PC-3 (cell line): Measurements from ENCODE around the gene SKP2. TPM values are rescaled to one million over a fixed set of nuclear protein-coding genes. Genes with fewer than 3 reads are reported as not detected.
"Not testable (repeated sequence)": the region's sequence is repeated elsewhere in the genome, so short reads cannot be mapped to it uniquely, and the experiment has no call there.

Source experiments
- ATAC-seq: fragments of 200-7000 bp; cut with Tn5 transposase; 2 replicates; pipeline ENCODE4 v1.9.1; 2020; ENCODE audit warnings: mild to moderate bottlenecking, moderate library complexity
- BruUV-seq: library from RNA; stranded (reverse); fragments of 400-500 nt; replicated peaks from 2 replicates; lab custom pipeline; 2021; lab: Mats Ljungman, UMichigan
- CTCF ChIA-PET: fragments of 300-600 bp; sonication (Branson Sonifier 250); formaldehyde crosslinking; loops from one replicate; lab custom pipeline; 2022; ENCODE audit warnings: antibody characterized with exemption; lab: Charles Lee
- POLR2A ChIA-PET: fragments of 300-600 bp; sonication (Branson Sonifier 250); formaldehyde crosslinking; loops from one replicate; lab custom pipeline; 2022; ENCODE audit warnings: antibody characterized with exemption; ENCODE audit not compliant: unreplicated experiment; lab: Charles Lee
- DNase-seq: peaks from one replicate; pipeline ENCODE4 v3.0.0-alpha.2; 2015
- H2AFZ ChIP-seq: fragments of 300-600 bp; sonication (generic); 2 replicates; pipeline ENCODE4 v1.6.0; 2016; ENCODE audit warnings: antibody characterized with exemption, low read length
- H3F3A ChIP-seq: fragments of 300-600 bp; sonication (generic); one replicate; pipeline ENCODE4 v1.6.0; 2017; ENCODE audit warnings: antibody characterized with exemption, low read length, control low read depth, mild to moderate bottlenecking; ENCODE audit not compliant: unreplicated experiment
- H3K27ac ChIP-seq: fragments of 300-600 bp; sonication (generic); 2 replicates; pipeline ENCODE4 v1.5.1; 2016; ENCODE audit warnings: mild to moderate bottlenecking, low read length
- H3K27me3 ChIP-seq: fragments of 300-600 bp; sonication (generic); 2 replicates; pipeline ENCODE4 v1.6.1; 2016; ENCODE audit warnings: low read length, mixed read lengths
- H3K36me3 ChIP-seq: fragments of 300-600 bp; sonication (generic); 2 replicates; pipeline ENCODE4 v1.6.1; 2016; ENCODE audit warnings: low read depth, mixed run types, low read length, mixed read lengths
- H3K4me1 ChIP-seq: fragments of 300-600 bp; sonication (generic); 2 replicates; pipeline ENCODE4 v1.5.1; 2016; ENCODE audit warnings: low read length; ENCODE audit not compliant: insufficient read depth
- H3K4me2 ChIP-seq: fragments of 300-600 bp; sonication (generic); 2 replicates; pipeline ENCODE4 v1.6.0; 2016; ENCODE audit warnings: low read length
- H3K4me3 ChIP-seq: fragments of 300-600 bp; sonication (generic); 2 replicates; pipeline ENCODE4 v1.5.1; 2016; ENCODE audit warnings: mild to moderate bottlenecking, low read length, mixed read lengths
- H3K79me2 ChIP-seq: fragments of 300-600 bp; sonication (generic); 2 replicates; pipeline ENCODE4 v1.6.1; 2017; ENCODE audit warnings: low read length, mixed read lengths
- H3K9ac ChIP-seq: fragments of 300-600 bp; sonication (generic); 2 replicates; pipeline ENCODE4 v1.6.0; 2016; ENCODE audit warnings: mild to moderate bottlenecking, low read length
- H3K9me2 ChIP-seq: fragments of 300-600 bp; sonication (generic); replicated peaks from 2 replicates; pipeline ENCODE4 v1.6.1; 2016; ENCODE audit warnings: mixed run types, low read length, mixed read lengths
- H3K9me3 ChIP-seq: fragments of 300-600 bp; sonication (generic); 2 replicates; pipeline ENCODE4 v1.6.1; 2016; ENCODE audit warnings: low read length, mixed read lengths
- H4K20me1 ChIP-seq: fragments of 300-600 bp; sonication (generic); 2 replicates; pipeline ENCODE4 v1.6.1; 2016; ENCODE audit warnings: low read length, mixed read lengths
- EZH2 ChIP-seq: fragments of 300-600 bp; sonication (generic); IDR thresholded peaks from one replicate; pipeline ENCODE4 v1.6.1; 2017; ENCODE audit warnings: antibody characterized with exemption, mild to moderate bottlenecking, low read length; ENCODE audit not compliant: unreplicated experiment
- EZH2phosphoT487 ChIP-seq: fragments of 300-600 bp; sonication (generic); IDR thresholded peaks from 2 replicates; pipeline ENCODE4 v1.6.1; 2018; ENCODE audit warnings: mild to moderate bottlenecking, antibody characterized with exemption, low read length, borderline replicate concordance
- intact Hi-C: fragments of 100-400 bp; cut with micrococcal nuclease; formaldehyde crosslinking; loops from 2 replicates; pipeline ENCODE4 v1.9.0; 2023
- total RNA-seq: library from RNA; depleted of rRNA; stranded (reverse); fragments of >200 nt; gene quantifications from 2 replicates; pipeline ENCODE4 v1.2.3, GENCODE V29; 2014
- TF ChIP-seq, protein P1 (sequence below): fragments of 300-600 bp; sonication (generic); conservative IDR thresholded peaks from 2 replicates; pipeline ENCODE4 v1.5.1; 2017; ENCODE audit warnings: antibody characterized with exemption, low read depth, mild to moderate bottlenecking, low read length

The SKP2 gene
- total RNA-seq, 1 experiment from 2014 or later, result 32.0 TPM

GRCh38 chr5:36181774-36182173 lies 29.9 kb downstream of the SKP2 start:
- Histone ChIP-seq H3F3A (no peaks in the 10 kb centered on the region), H3K4me2 (no peak overlapping the region), H2AFZ (no peak overlapping the region), H3K27ac (no peak overlapping the region), H3K79me2 (no peaks in the 10 kb centered on the region), H3K4me1 (no peaks in the 10 kb centered on the region), H3K9me3 (no peaks in the 10 kb centered on the region), H3K9ac (no peak overlapping the region), H4K20me1 (no peaks in the 10 kb centered on the region), H3K4me3 (no peak overlapping the region), H3K9me2 (no peaks in the 10 kb centered on the region), H3K27me3 (no peaks in the 10 kb centered on the region), H3K36me3 (peaks cover 30% of the 10 kb centered on the region)
- DNase-seq (no peak), ATAC-seq (no peak)
- no TSS peak for BruUV-seq
- TF ChIP-seq EZH2 (no peak), EZH2phosphoT487 (no peak)
- TF ChIP-seq, protein P1, sequence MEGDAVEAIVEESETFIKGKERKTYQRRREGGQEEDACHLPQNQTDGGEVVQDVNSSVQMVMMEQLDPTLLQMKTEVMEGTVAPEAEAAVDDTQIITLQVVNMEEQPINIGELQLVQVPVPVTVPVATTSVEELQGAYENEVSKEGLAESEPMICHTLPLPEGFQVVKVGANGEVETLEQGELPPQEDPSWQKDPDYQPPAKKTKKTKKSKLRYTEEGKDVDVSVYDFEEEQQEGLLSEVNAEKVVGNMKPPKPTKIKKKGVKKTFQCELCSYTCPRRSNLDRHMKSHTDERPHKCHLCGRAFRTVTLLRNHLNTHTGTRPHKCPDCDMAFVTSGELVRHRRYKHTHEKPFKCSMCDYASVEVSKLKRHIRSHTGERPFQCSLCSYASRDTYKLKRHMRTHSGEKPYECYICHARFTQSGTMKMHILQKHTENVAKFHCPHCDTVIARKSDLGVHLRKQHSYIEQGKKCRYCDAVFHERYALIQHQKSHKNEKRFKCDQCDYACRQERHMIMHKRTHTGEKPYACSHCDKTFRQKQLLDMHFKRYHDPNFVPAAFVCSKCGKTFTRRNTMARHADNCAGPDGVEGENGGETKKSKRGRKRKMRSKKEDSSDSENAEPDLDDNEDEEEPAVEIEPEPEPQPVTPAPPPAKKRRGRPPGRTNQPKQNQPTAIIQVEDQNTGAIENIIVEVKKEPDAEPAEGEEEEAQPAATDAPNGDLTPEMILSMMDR, result no peak
- POLR2A ChIA-PET, result no interaction called here
- CTCF ChIA-PET, result no interaction called here
- intact Hi-C loops, result no loop called here

DNA sequence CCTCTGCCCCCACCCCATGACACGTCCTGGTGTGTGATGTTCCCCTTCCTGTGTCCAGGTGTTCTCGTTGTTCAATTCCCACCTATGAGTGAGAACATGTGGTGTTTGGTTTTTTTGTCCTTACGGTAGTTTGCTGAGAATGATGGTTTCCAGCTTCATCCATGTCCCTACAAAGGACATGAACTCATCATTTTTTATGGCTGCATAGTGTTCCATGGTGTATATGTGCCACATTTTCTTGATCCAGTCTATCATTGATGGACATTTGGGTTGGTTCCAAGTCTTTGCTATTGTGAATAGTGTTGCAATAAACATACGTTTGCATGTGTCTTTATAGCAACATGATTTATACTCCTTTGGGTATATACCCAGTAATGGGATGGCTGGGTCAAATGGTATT lies 32.5 kb downstream of the SKP2 start:
- H3K27me3 ChIP-seq, DNase-seq, H3K4me2 ChIP-seq, H3K27ac ChIP-seq, ATAC-seq, H3K9me2 ChIP-seq, H4K20me1 ChIP-seq, H3K4me1 ChIP-seq, H3K4me3 ChIP-seq, H3K79me2 ChIP-seq, H3K9ac ChIP-seq, CTCF ChIA-PET, H3F3A ChIP-seq, H2AFZ ChIP-seq, BruUV-seq, POLR2A ChIA-PET, intact Hi-C loops, H3K9me3 ChIP-seq: not testable (repeated sequence)
- peaks cover 26% of the 10 kb centered on the region for H3K36me3 ChIP-seq

DNA sequence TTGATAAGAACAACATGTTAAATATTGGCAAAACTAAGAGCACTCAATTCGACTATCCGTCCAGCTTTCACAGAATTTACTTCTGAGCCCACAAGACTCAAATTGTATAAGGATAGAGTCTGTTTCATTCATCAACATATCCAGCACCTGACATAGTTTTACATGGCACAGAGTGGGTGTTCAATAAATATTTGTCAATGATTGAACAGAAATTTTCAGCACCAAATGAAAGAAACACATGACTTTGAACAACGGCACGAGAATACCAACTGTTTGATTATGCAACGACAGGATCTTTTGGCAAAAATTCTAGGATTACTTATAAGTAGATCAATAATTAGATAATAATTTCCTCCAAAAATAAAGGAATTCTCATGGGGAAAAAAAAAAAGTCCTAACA lies 41.8 kb downstream of the SKP2 start:
- Histone ChIP-seq H3K27me3 (no peaks in the 10 kb centered on the region), H3K27ac (no peak overlapping the region), H4K20me1 (no peaks in the 10 kb centered on the region), H3K9ac (no peak overlapping the region), H2AFZ (no peak overlapping the region), H3K9me3 (no peaks in the 10 kb centered on the region), H3K9me2 (no peaks in the 10 kb centered on the region), H3K4me3 (no peak overlapping the region), H3K36me3 (peaks cover 35% of the 10 kb centered on the region), H3K4me2 (no peak overlapping the region), H3F3A (no peaks in the 10 kb centered on the region), H3K79me2 (no peaks in the 10 kb centered on the region), H3K4me1 (no peaks in the 10 kb centered on the region)
- ChIA-PET CTCF (no interaction called here), POLR2A (interaction anchor here (0.6 kb wide), 1 partner anchor 14 kb away, joined by 15 read pairs; no protein-coding TSS in a partner anchor)
- intact Hi-C loops, result no loop called here
- no TSS peak for BruUV-seq
- ATAC-seq, result no peak
- no peak for TF ChIP-seq EZH2phosphoT487
- TF ChIP-seq EZH2, result no peak
- TF ChIP-seq, protein P1, result no peak
- DNase-seq, result no peak
